Fibroblast of upper back skin (primary cell): ENCODE results near the gene MRPL40.
A peak's percentile ranks its signal among the peaks of the same experiment; 100 is the strongest.

Source experiments
- DNase-seq: peaks from one replicate; pipeline ENCODE4 v3.0.0-alpha.2; 2013

The MRPL40 gene

GRCh38 chr22:19463491-19464469, 31.4 kb downstream of the MRPL40 start:
- DNase-seq, result no peak

DNA sequence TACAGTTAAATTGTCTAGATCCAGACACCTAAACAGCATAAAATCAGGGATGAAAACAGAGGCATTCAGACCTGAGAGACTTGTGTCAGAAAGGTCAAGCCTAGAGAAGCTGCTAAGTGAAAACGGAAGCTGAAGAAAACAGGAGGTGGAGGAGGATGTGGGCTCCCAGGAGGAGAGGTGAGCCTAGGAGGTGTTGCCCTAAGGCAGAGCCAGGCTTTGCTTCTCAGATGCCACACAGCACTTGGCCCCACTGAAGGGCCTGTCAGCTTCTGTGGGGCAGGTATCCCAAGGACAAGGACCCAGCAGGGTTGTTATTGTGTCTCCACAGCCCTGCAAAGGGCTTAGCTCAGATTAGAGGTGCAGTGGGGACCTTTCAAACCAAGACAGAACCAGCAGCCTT, 32.2 kb downstream of the MRPL40 start:
- no peak for DNase-seq

- no peak for DNase-seq
Measured at GRCh38 chr22:19464975-19465374, 32.6 kb downstream of the MRPL40 start.

- DNase-seq, result no peak
Measured at GRCh38 chr22:19466126-19466716, 33.9 kb downstream of the MRPL40 start.

GRCh38 chr22:19466848-19467752, 34.8 kb downstream of the MRPL40 start:
- no peak for DNase-seq

- no peak for DNase-seq
Measured at GRCh38 chr22:19467912-19468311, 35.6 kb downstream of the MRPL40 start.

DNA sequence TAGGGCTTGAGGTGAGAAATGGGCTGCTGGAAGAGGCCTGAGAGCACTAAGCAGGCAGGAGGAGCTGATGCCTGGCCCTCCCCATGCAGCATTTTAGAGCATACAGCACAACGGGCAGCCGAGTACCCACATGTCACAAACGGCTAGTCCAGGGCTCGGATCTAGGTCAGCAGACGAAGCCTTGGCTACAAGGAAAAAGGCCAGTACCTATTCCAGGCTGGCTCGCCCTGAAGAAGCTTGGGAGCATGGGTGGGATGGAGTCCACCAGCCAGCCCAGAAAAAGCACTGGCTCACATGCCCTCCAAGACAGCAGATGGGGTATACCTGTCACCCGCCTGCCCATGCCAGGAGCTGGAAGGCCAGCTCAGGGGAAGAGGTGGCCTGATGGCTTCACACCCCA, 37.1 kb downstream of the MRPL40 start:
- no peak for DNase-seq

GRCh38 chr22:19470010-19470409, 37.7 kb downstream of the MRPL40 start:
- DNase-seq, result no peak

DNA sequence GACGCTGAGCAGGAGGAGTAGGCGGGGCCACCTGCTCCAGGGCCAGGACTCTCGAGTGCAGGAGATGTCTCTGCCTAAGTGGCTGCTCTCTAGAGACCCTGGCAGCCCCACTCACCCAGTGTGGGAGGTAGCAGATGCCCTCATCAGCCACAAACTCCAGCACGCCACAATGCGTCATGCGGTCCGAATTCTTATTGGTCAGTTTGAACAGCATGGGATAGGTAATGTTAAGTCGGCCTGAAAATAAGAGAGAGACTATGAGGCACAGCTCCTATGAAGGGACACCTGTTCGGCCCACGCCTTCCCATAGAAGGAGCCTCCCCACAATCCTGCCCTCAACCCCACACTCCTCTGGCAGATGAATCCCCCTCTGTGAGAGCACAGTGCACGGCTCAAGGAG, 39.2 kb downstream of the MRPL40 start:
- no peak for DNase-seq

DNA sequence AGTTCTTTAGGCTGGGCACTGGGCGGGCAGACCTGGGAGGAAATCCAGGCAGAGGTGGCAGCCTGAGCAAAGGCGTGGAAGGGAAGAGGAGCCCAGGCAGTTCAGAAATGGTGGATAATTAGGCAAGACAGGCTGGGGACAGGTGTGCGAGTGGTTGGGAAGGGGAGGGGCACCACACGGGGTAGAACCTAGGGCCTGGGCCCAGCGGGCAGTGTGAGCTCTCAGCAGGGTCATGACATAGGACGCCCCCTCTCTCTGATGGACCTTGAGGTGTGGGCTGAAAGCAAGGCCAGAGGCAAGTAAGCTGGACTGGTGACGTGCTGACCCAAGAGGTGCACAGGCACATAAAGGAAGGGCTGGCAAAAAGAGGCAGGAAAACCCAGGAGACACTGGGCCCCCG, 39.9 kb downstream of the MRPL40 start:
- no peak for DNase-seq

DNA sequence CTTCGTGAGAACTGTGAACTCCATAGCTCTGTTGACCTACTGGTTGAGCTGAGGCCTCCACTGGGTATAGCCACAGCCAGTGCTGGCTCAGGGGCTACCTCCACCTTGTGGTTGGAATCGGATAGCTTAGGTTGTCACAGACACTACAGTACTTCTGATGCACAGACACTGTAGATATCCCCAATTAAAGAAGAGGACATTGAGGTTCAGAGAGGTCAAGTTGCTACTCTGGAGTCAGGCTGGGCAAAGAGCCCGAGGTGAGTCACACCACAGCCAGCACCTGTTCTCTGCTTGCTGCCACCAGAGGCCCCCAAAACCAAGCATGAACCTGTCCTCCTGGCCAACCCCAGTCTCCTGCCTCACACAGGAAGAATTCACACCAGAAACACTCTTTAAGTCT, 41.2 kb downstream of the MRPL40 start:
- no peak for DNase-seq

DNA sequence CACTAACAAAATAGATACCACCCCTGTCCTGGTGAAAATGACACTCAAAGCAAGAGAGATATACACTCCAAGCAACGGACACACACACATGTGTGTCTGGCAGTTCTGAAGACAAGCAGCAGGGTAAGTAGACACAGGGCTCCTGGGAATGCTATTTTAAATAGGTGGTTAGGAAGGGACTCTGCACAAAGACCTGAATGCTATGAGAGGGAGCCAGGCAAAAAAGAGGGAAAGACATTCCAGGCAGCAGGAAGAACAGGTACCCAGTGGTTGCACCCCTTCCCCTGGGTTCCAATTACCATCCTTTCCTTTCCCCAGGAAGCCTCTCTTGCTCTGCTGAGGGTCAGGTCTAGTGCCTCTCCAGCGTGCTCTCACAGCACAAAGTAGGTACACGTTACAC, 43.7 kb downstream of the MRPL40 start:
- DNase-seq, result no peak

DNA sequence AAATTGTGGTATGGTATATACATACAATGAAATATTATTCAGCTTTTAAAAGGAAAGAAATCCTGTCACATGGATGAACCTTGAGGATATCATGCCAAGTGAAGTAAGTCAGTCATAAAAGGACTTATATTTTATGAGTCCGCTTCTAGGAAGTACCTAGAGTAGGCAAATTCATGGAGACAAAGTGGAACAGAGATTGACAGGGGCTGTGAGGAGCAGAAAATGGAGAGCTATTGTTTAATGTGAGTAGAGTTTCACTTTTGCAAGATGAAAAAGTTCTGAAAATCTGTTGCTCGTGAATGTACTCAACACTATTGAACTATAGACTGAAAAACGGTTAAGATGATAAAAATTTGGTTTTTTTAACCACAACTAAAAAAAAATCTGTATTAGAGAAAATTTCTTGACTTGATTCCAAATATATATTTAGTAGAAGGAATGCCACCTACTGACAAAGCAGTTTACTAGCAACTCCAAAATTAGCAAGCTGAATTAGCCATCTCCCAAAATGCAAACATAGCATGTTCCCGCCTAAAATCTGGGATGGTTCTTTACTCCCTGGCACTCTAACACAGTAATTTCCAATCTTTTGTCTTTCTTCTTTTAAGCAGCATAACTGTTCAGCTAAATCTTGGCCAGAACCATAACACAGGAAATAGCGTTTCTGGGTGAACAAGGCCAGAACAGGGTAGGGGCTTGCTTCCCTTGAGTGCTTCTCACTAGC, 45.1 kb downstream of the MRPL40 start:
- DNase-seq, result peak; percentile 7

DNA sequence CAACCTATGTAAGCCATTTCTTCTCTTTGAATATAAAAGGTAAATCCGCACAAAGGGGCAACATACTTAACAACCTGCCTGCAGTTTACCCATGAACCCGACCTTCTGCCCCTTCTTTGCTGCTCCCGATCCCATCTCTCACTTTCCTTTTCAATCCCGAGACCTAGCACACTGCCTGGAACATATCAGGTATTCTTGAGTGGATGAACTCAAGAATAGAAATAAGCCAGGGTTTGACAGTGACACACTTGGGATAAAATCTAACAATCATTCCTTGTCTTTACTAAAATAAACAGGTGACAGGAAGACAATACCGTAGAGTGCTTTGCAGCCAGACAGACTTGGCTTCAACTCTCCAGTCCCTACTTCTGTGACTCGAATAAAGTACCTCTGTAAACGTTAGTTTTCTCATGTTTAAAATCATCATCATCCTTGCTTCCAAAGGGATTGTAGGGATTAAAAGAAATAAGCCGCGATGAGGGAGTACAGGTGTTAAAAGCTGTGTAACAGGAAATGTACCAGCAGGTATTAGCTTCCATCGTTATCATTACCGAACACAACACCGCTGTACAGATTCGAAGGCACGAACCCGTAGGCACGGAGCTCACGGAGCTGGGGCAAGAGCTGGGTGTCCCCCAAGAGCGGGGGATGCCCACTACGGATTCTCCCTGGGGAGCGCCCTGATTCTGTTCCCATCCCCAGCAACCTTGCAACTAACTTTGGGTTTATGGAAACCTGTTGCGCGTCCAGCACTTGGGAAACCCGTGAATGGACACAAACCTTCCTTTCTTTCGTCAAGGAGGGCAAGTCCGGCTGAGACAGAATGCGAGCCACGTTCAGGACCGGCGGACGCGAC, 45.9 kb downstream of the MRPL40 start:
- DNase-seq, result no peak

DNA sequence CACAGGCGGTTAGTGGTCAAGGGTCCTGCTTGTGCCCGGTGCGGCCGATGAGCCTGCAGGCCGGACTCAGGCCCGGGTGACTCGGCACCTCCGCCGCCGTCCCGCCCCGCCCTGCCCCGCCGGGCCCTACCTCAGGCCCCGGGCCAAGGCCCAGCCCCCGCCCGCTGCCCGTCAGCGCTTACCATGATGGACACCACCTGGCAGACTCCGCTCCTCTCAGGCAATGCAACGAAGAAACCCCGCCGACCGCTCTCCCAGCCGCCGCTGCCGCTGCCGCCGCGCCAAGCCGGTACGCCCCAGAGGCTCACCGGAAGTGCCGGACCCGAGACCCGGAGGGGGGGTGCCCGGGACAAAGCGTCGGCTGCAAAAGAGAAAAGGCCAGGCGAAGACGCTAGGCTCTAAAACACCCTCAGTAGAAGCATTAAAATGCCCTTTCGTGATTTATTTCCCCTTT, 46.6 kb downstream of the MRPL40 start, which contains the start of gene UFD1:
Gene UFD1 (minus strand): TSS at position 293 of the 454 bp plus-strand sequence. CDS start 108 bp downstream, at position 185.
- DNase-seq, result peak; percentile 78

GRCh38 chr22:19479355-19480172, 47.2 kb downstream of the MRPL40 start, which contains the start of gene CDC45:
Gene CDC45, plus strand, starts transcription at chr22:19479920. Its CDS starts 49 bp downstream, at chr22:19479969.
- DNase-seq, result peak; percentile 98

- DNase-seq, result no peak
Measured at GRCh38 chr22:19480173-19480568, 47.8 kb downstream of the MRPL40 start.

DNA sequence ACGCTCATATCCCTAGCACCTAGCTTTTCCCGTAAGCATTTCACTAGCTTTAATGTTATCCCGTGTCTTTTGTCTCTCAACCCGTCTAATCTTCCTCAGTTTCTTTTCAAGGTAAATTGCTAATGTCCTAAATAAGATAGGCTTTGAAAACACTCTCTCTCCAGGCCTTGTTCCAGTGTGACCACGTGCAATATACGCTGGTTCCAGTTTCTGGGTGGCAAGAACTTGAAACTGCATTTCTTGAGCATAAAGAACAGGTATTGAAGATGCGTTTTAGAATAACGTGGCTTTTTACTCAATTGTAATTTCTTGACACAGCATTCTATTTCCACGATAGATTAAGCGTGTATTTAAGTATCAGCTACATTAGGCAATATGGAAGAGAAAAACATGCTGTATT, 48.4 kb downstream of the MRPL40 start:
- DNase-seq, result no peak

DNA sequence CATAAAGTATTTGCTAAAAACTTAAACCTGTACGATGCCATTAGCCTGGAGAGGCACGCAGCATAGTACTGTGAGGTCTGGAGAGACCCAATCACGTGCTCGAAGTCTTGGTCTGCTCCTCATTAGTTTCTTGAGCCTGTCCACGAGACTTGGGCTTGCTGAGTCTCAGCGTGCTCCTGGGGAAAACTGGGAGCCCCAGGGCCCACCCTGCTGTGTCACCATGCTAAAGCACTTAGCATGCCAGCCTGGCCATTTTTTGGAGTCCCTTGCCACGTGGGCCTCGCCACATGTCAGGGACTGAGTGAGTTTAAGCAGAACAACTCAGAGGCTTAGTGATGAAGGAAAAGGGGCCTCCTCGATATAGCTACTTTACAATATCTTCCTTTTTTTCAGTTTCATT, 50.0 kb downstream of the MRPL40 start:
- DNase-seq, result no peak
